ENCODE data around the gene DOCK11. TPM values are rescaled to one million over a fixed set of nuclear protein-coding genes. Genes with fewer than 3 reads are reported as not detected.
"Not testable (repeated sequence)": the region's sequence is repeated elsewhere in the genome, so short reads cannot be mapped to it uniquely, and the experiment has no call there.

DOCK11 gene
- total RNA-seq, 1 experiment from 2014 or later = 2.7 TPM

- Mint-ChIP-seq H3K27me3 (ENCODE audit: insufficient read depth, unreplicated experiment) (no peaks in the 10 kb centered on the region), H3K4me1 (ENCODE audit: low read depth, unreplicated experiment) (peaks cover 10% of the 10 kb centered on the region), H3K9me3 (ENCODE audit: unreplicated experiment) (no peaks in the 10 kb centered on the region), H3K27ac (ENCODE audit: unreplicated experiment) (no peak overlapping the region), H3K4me3 (ENCODE audit: unreplicated experiment) (no peak overlapping the region), H3K36me3 (ENCODE audit: insufficient read depth, unreplicated experiment) (no peaks in the 10 kb centered on the region)
- intact Hi-C loops (cut with micrococcal nuclease; ENCODE audit: unreplicated experiment) = no loop called here
- ChIA-PET POLR2A (interaction anchor here (0.7 kb wide), 1 partner anchor 330 kb away, joined by 3 read pairs; no protein-coding TSS in a partner anchor), CTCF (no interaction called here)
- no peaks in the 10 kb centered on the region for H3K4me1 ChIP-seq
- no peaks in the 10 kb centered on the region for H3K9me3 ChIP-seq
- no TSS peak for BruUV-seq (replicated peaks)
- no peak for DNase-seq
- no peak for TF ChIP-seq CTCF (IDR thresholded peaks at IDR 0.05; ENCODE audit: insufficient read depth in 1 of 2, low read depth in 1 of 2, low read length in 1 of 2, severe bottlenecking in 1 of 2, unreplicated experiment in 1 of 2)
- H3K4me3 ChIP-seq (ENCODE audit: low read depth, low read length) = no peak overlapping the region
- H3K27me3 ChIP-seq (replicated peaks; ENCODE audit: control insufficient read depth, insufficient read depth, low read length) = no peaks in the 10 kb centered on the region
- no peaks in the 10 kb centered on the region for H3K36me3 ChIP-seq (ENCODE audit: control insufficient read depth, insufficient read depth, low read length)
These were observed 21.0 kb upstream of the DOCK11 start for GRCh38 chrX:118474586-118474985.

GRCh38 chrX:118475903-118476302 is 19.7 kb upstream of the DOCK11 start:
- intact Hi-C loops (cut with micrococcal nuclease; ENCODE audit: unreplicated experiment) = no loop called here
- no peaks in the 10 kb centered on the region for H3K36me3 ChIP-seq (ENCODE audit: control insufficient read depth, insufficient read depth, low read length)
- no peaks in the 10 kb centered on the region for H3K9me3 Mint-ChIP-seq (ENCODE audit: unreplicated experiment)
- H3K36me3 Mint-ChIP-seq (ENCODE audit: insufficient read depth, unreplicated experiment) = no peaks in the 10 kb centered on the region
- no peak for TF ChIP-seq CTCF (IDR thresholded peaks at IDR 0.05; ENCODE audit: insufficient read depth in 1 of 2, low read depth in 1 of 2, low read length in 1 of 2, severe bottlenecking in 1 of 2, unreplicated experiment in 1 of 2)
- ChIA-PET CTCF (no interaction called here), POLR2A (no interaction called here)
- peaks cover 10% of the 10 kb centered on the region for H3K4me1 Mint-ChIP-seq (ENCODE audit: low read depth, unreplicated experiment)
- no peak overlapping the region for H3K4me3 ChIP-seq (ENCODE audit: low read depth, low read length)
- H3K9me3 ChIP-seq = no peaks in the 10 kb centered on the region
- no peaks in the 10 kb centered on the region for H3K27me3 ChIP-seq (replicated peaks; ENCODE audit: control insufficient read depth, insufficient read depth, low read length)
- no peak overlapping the region for H3K27ac Mint-ChIP-seq (ENCODE audit: unreplicated experiment)
- no peak overlapping the region for H3K4me3 Mint-ChIP-seq (ENCODE audit: unreplicated experiment)
- H3K4me1 ChIP-seq = no peaks in the 10 kb centered on the region
- H3K27me3 Mint-ChIP-seq (ENCODE audit: insufficient read depth, unreplicated experiment) = no peaks in the 10 kb centered on the region
- no TSS peak for BruUV-seq (replicated peaks)
- DNase-seq = no peak

GRCh38 chrX:118480172-118480571 is 15.4 kb upstream of the DOCK11 start:
- Histone ChIP-seq H3K27me3 (replicated peaks; ENCODE audit: control insufficient read depth, insufficient read depth, low read length) (no peaks in the 10 kb centered on the region), H3K4me1 (no peaks in the 10 kb centered on the region), H3K9me3 (no peaks in the 10 kb centered on the region), H3K4me3 (ENCODE audit: low read depth, low read length) (no peak overlapping the region), H3K36me3 (ENCODE audit: control insufficient read depth, insufficient read depth, low read length) (no peaks in the 10 kb centered on the region)
- POLR2A ChIA-PET = no interaction called here
- CTCF ChIA-PET = interaction anchor here (0.8 kb wide), 1 partner anchor 9 kb away, joined by 3 read pairs; no protein-coding TSS in a partner anchor
- intact Hi-C loops (cut with micrococcal nuclease; ENCODE audit: unreplicated experiment) = no loop called here
- Mint-ChIP-seq H3K9me3 (ENCODE audit: unreplicated experiment) (no peaks in the 10 kb centered on the region), H3K36me3 (ENCODE audit: insufficient read depth, unreplicated experiment) (no peaks in the 10 kb centered on the region), H3K4me1 (ENCODE audit: low read depth, unreplicated experiment) (peaks cover 10% of the 10 kb centered on the region), H3K4me3 (ENCODE audit: unreplicated experiment) (no peak overlapping the region), H3K27me3 (ENCODE audit: insufficient read depth, unreplicated experiment) (no peaks in the 10 kb centered on the region), H3K27ac (ENCODE audit: unreplicated experiment) (no peak overlapping the region)
- DNase-seq = no peak
- no peak for TF ChIP-seq CTCF (IDR thresholded peaks at IDR 0.05; ENCODE audit: insufficient read depth in 1 of 2, low read depth in 1 of 2, low read length in 1 of 2, severe bottlenecking in 1 of 2, unreplicated experiment in 1 of 2)
- BruUV-seq (replicated peaks) = no TSS peak

- H3K4me3 Mint-ChIP-seq (ENCODE audit: unreplicated experiment); H3K36me3 Mint-ChIP-seq (ENCODE audit: insufficient read depth, unreplicated experiment); H3K4me1 Mint-ChIP-seq (ENCODE audit: low read depth, unreplicated experiment); DNase-seq; H3K9me3 ChIP-seq; BruUV-seq (replicated peaks); POLR2A ChIA-PET; H3K27me3 Mint-ChIP-seq (ENCODE audit: insufficient read depth, unreplicated experiment); H3K4me1 ChIP-seq; CTCF ChIA-PET; H3K27ac Mint-ChIP-seq (ENCODE audit: unreplicated experiment); H3K36me3 ChIP-seq (ENCODE audit: control insufficient read depth, insufficient read depth, low read length); H3K27me3 ChIP-seq (replicated peaks; ENCODE audit: control insufficient read depth, insufficient read depth, low read length); H3K9me3 Mint-ChIP-seq (ENCODE audit: unreplicated experiment); H3K4me3 ChIP-seq (ENCODE audit: low read depth, low read length); intact Hi-C loops (cut with micrococcal nuclease; ENCODE audit: unreplicated experiment): not testable (repeated sequence)
These were observed 13.2 kb upstream of the DOCK11 start for GRCh38 chrX:118482384-118482783.
